ENCODE results near the gene PPIL3.

GRCh38 chr2:200930947-200931626 lies 42.2 kb upstream of the PPIL3 start:
- TF ChIP-seq CTCF (IDR thresholded peaks at IDR 0.05) (no peak), TP53 (CRISPR knock-in tag; IDR thresholded peaks at IDR 0.05) (no peak), HOXB13 (CRISPR knock-in tag; IDR thresholded peaks at IDR 0.05; ENCODE audit: low read depth) (no peak), SMC3 (IDR thresholded peaks at IDR 0.05) (no peak), ZC3H11A (IDR thresholded peaks at IDR 0.05) (no peak), MAX (IDR thresholded peaks at IDR 0.05) (no peak)
